ENCODE data around the gene CEP112. TPM values are rescaled to one million over a fixed set of nuclear protein-coding genes. Genes with fewer than 3 reads are reported as not detected.

The CEP112 gene
- total and polyA plus RNA-seq, 2 of the 8 experiments (the other 6 are each of a cell fraction or from before 2014, with no cell fraction given) = 0.62 to 3.1 TPM

DNA sequence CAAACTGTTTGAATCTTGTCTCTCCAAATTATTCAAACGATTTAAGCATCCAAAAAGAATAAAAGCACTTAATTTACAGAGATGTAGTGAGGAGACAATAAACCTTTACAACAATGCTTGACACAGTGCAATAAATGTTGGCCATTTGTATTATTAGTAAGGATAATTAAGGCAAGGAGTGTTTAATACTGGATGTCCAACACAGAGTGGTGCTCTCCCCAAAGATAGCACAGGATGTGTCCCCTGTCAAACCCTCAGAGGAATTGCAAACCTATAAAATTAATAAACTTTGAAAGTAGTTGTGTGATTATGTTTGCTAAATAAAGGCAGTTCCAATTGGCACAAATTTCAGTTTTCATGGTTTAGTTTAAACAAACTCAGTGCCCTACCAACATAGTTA, 377.5 kb downstream of the CEP112 start:
- Histone ChIP-seq H4K20me1 (replicated peaks in 1 of 2; ENCODE audit: control insufficient read depth in 1 of 2, insufficient read depth in 2 of 2, low read length in 2 of 2) (no peaks in the 10 kb centered on the region), H3K23me2 (ENCODE audit: low read depth, low read length) (no peaks in the 10 kb centered on the region), H2BK20ac (ENCODE audit: low read length) (no peak overlapping the region), H3K36me3 (ENCODE audit: control insufficient read depth in 2 of 4, insufficient read depth in 4 of 4, low read length in 3 of 4) (no peaks in the 10 kb centered on the region), H2BK15ac (ENCODE audit: low read length) (no peak overlapping the region), H2AK5ac (ENCODE audit: low read depth, low read length) (no peak overlapping the region), H3K23ac (ENCODE audit: insufficient read length) (no peak overlapping the region), H3K79me2 (ENCODE audit: control insufficient read depth in 1 of 2, insufficient read depth in 2 of 2, low read length in 2 of 2) (no peaks in the 10 kb centered on the region), H3K27me3 (replicated peaks in 1 of 4; ENCODE audit: control insufficient read depth in 3 of 4, extremely low read depth in 1 of 4, insufficient read depth in 3 of 4, low read length in 3 of 4) (no peaks in the 10 kb centered on the region), H4K91ac (replicated peaks; ENCODE audit: insufficient read length, low read length) (no peak overlapping the region), H2AFZ (ENCODE audit: low read length) (no peak overlapping the region), H3K79me1 (ENCODE audit: low read depth, low read length) (no peaks in the 10 kb centered on the region), H4K8ac (ENCODE audit: extremely low read depth, insufficient read depth, low read length) (no peak overlapping the region), H3K56ac (replicated peaks; ENCODE audit: insufficient read length, low read depth, low read length) (no peak overlapping the region), H3K27ac (ENCODE audit: low read depth, low read length) (no peak overlapping the region), H2BK12ac (ENCODE audit: low read depth, low read length) (no peak overlapping the region), H4K5ac (ENCODE audit: insufficient read length, low read depth, low read length) (no peak overlapping the region), H3K4me3 (ENCODE audit: extremely low read depth in 1 of 4, insufficient read depth in 2 of 4, low read depth in 3 of 4, low read length in 4 of 4) (no peak overlapping the region), H3K4ac (replicated peaks; ENCODE audit: insufficient read length, low read depth, low read length) (no peak overlapping the region), H3K4me1 (replicated peaks in 1 of 4; ENCODE audit: control insufficient read depth in 3 of 4, insufficient read depth in 4 of 4, low read length in 3 of 4) (no peaks in the 10 kb centered on the region), H3K4me2 (ENCODE audit: insufficient read depth in 1 of 2, low read depth in 2 of 2, low read length in 2 of 2) (no peak overlapping the region), H3K18ac (ENCODE audit: extremely low read depth, low read length) (no peak overlapping the region), H3K9ac (replicated peaks in 1 of 4; ENCODE audit: extremely low read depth in 1 of 4, low read depth in 3 of 4, low read length in 3 of 4) (no peak overlapping the region), H2BK120ac (replicated peaks; ENCODE audit: low read depth, low read length) (no peak overlapping the region), H2BK5ac (ENCODE audit: low read depth, low read length) (no peak overlapping the region), H3K14ac (ENCODE audit: insufficient read length) (no peak overlapping the region), H3K9me3 (ENCODE audit: insufficient read depth in 2 of 2, low read depth in 1 of 2, low read length in 1 of 2) (no peaks in the 10 kb centered on the region)
- DNase-seq (ENCODE audit: low read depth in 1 of 2, low spot score in 2 of 2) (no peak), FAIRE-seq (no peak)
- CTCF ChIA-PET (ENCODE audit: partially characterized antibody) = no interaction called here
- POLR2A ChIA-PET (ENCODE audit: partially characterized antibody) = no interaction called here
- TF ChIP-seq MAFK (IDR thresholded peaks at IDR 0.05; ENCODE audit: low read depth, low read length) = no peak
- TF ChIP-seq CHD2 (IDR thresholded peaks at IDR 0.05; ENCODE audit: low read length) = no peak
- no peak for TF ChIP-seq KDM4A (IDR thresholded peaks at IDR 0.05; ENCODE audit: low read depth, low read length, severe bottlenecking)
- no peak for TF ChIP-seq KDM5A (IDR thresholded peaks at IDR 0.05; ENCODE audit: low read length)
- no peak for TF ChIP-seq ATF3 (IDR thresholded peaks at IDR 0.05; ENCODE audit: insufficient read depth, low read depth, low read length)
- no peak for TF ChIP-seq TAF7 (optimal IDR thresholded peaks at IDR 0.05; ENCODE audit: borderline replicate concordance, low read depth, low read length)
- no peak for TF ChIP-seq JUND (IDR thresholded peaks at IDR 0.05; ENCODE audit: low read length)
- TF ChIP-seq BCL11A (IDR thresholded peaks at IDR 0.05; ENCODE audit: low read depth in 2 of 2, low read length in 2 of 2) = no peak
- no peak for TF ChIP-seq E2F6 (IDR thresholded peaks at IDR 0.05)
- TF ChIP-seq HDAC2 (IDR thresholded peaks at IDR 0.05; ENCODE audit: borderline replicate concordance in 1 of 2, low read depth in 2 of 2, low read length in 2 of 2) = no peak
- no peak for TF ChIP-seq GABPA (IDR thresholded peaks at IDR 0.05; ENCODE audit: borderline replicate concordance, insufficient read depth, low read length)
- TF ChIP-seq SIX5 (IDR thresholded peaks at IDR 0.05; ENCODE audit: low read depth, low read length) = no peak
- no peak for TF ChIP-seq YY1 (IDR thresholded peaks at IDR 0.05; ENCODE audit: low read depth, low read length)
- TF ChIP-seq BACH1 (IDR thresholded peaks at IDR 0.05; ENCODE audit: low read length) = no peak
- 88% methylated on average over 1 of the region's 1 CpG; no CpG with 5 or more reads in 1 of the 2 experiments for whole genome bisulfite sequencing, 2 experiments (ENCODE audit: extremely low coverage in 1 of 2, insufficient coverage in 1 of 2, insufficient read length in 1 of 2, insufficient replicate concordance in 2 of 2, low coverage in 1 of 2, low lambda C conversion rate in 2 of 2, missing lambda C conversion rate in 1 of 2)

All from H1 (cell line).